NCI-H146 treated with DMSO at 0.1 percent for 48 hours (cell line): Measurements from ENCODE around the gene TACC3.

ENCODE experiments used
- DNase-seq: peaks from one replicate; lab custom pipeline; 2025; ENCODE audit not compliant: unreplicated experiment; lab: John Stamatoyannopoulos, UW

The TACC3 gene

GRCh38 chr4:1758306-1759121 is 37.2 kb downstream of the TACC3 start:
- DNase-seq, result no peak

- no peak for DNase-seq
Measured at GRCh38 chr4:1759170-1759817, 38.0 kb downstream of the TACC3 start.

- DNase-seq, result no peak
Measured at GRCh38 chr4:1759818-1760223, 38.5 kb downstream of the TACC3 start.

DNA sequence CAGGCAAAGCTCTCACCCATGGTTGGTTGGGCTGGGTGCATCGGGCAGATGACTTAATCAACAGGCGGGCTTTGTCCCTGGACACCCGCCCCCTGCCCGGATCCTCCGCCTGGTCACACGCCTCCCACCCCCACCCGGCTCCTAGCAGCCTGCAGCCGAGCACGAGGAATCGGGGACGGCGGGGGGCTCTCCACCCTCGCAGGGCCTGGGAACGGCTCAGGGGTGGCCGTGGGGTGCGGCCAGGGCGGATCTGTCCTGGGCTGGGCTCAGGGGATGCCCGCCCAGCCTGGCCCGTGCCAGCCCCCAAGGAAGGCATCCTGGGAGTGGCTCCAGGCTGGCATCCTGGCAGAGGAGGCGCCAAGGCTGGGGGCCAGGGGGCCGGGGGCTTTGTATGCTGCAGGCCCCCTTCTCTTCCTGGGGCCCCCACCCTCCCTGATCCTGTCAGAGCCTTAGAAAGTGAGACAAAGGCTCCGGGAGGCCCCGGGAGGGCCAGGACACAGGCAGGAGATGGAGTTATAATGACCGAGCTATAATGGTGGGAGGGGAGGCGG is 39.3 kb downstream of the TACC3 start:
- no peak for DNase-seq

GRCh38 chr4:1761130-1761689 is 39.9 kb downstream of the TACC3 start:
- no peak for DNase-seq

GRCh38 chr4:1762264-1763010 is 41.1 kb downstream of the TACC3 start:
- no peak for DNase-seq

DNA sequence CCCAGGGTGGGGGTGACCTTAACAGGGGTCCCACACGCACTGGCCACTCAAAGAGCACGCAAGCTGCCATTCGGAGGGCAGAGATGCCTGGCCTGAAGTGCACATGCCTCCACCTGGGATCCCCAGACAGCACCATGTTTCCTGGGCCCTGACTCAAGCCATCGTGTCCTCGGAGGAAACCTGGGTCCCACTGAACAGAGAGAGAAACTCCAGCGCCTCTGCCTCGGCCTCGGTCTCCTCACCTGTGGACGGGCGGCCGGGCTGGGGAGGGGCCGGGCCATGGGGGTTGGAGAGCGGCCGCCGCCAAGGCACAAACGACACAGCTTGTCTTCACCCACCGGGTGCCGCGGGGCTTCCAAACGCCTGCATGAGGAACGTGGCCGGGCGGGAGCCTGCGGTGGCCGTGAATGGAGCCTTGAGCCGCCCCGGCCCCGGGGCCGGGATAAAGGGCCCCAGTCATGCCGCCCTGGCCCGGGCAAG is 41.8 kb downstream of the TACC3 start:
- DNase-seq, result no peak

GRCh38 chr4:1763550-1764080 is 42.3 kb downstream of the TACC3 start:
- DNase-seq, result no peak

GRCh38 chr4:1764670-1765069 is 43.3 kb downstream of the TACC3 start:
- DNase-seq, result no peak

GRCh38 chr4:1765409-1766072 is 44.2 kb downstream of the TACC3 start:
- no peak for DNase-seq

DNA sequence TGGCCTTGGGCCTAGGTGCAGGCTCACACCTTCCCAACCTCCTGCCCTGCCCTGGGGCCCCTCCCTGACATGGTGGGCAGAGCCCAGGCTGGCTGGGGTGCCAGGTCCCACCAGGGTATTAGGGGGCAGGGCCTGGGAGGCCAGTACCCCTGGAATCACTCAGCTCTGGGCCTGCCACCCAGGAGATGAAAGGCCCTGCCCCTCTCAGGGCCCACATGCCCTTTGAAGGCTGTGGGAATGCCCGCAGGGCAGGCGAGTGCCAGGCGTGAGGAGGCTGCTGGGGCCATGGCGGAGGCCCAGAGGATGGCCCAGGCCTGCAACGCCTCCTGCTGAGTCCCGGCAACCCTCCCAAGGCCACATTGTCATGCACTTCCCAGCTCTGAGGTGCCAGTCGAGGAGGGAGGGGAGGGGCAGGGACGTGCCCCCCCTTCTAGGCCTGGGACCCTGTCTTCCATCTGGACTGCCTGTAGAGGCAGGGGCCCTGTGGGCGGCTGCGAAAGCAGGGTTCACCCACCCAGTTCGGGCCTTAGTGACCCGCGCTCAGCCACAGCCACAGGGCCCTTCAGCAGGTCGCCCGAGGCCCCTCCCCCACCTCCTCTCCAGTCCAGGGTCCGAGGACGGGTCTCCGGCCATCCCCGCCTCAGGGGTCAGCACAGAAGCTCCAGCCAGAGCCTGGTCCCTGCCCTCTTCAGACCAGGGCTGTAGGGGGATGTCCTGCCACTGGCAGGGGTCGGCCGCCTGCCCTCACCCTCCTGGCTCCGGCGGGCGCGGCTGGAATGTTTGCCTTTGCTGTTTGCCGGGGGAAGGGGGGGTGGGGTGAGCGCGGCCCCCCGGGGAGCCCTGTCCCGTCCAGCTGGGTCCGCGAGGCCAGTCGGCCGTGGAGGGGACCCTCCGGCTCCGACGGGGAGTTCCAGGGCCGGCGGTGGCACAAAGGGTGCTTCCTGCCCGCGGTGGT is 45.1 kb downstream of the TACC3 start:
- DNase-seq, result no peak

DNA sequence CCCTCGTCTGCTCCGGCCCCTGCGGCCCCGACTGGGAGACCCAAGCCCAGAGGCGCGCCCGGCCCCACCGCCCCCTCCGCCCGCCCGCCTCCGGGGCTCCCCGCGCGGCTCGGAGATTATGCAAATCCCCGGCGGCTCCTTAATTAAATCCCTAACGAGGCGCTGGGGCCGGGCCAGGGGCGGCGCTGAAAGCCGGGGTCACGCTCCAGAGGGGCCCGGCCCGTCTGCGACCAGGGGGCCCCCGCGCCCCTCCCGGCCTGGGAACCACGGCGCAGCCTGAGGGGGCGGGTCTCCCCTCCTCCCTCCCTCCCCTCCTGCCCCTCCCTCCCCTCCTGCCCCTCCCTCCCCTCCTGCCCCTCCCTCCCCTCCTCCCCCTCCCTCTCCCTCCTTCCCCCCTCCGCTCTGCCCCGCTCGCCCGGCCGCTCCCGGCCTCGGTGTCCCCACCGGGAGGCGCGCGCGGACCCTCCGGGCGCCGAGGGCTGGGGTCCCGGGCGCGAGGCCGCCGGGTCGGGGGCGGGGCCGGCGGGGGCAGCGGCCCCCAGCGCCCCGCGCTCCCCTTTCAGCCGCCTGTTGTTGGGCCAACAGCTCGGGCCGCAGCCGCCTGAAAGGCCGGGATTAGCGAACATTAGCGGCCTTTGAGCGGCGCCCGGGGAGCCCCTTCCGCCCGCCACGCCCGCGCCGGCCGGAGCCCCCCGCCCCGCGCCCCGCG is 45.9 kb downstream of the TACC3 start:
- no peak for DNase-seq

DNA sequence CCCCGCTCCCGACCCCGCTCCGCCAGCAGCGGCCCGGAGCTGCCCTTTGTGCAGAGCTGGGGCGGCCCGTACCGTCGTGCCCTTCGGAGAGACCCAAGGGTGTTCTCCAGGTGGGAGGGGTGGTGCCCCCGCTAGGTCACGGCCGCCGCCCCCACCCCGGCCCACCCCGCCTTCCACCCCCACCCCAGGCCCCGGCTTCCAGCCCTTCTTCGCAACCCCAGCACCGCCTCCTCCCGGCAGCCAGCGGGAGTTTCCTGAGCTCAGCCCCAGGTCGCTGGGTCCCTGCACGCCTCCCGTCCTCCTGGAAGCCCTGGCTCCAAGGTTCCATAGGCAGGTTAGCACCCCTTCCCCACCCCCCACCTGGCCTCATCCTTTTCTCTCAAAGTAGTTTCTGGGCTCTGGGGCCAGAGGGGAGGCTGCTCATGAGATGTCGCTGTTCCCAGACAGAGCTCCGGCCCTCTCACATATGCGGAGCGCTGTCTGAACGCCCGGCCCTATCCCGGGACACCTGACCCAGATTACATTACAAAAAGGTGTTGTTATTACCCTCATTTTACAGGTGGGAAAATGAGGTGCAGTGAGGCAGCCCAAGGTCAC is 46.5 kb downstream of the TACC3 start:
- no peak for DNase-seq

- DNase-seq, result no peak
Measured at GRCh38 chr4:1768367-1769034, 47.2 kb downstream of the TACC3 start.

DNA sequence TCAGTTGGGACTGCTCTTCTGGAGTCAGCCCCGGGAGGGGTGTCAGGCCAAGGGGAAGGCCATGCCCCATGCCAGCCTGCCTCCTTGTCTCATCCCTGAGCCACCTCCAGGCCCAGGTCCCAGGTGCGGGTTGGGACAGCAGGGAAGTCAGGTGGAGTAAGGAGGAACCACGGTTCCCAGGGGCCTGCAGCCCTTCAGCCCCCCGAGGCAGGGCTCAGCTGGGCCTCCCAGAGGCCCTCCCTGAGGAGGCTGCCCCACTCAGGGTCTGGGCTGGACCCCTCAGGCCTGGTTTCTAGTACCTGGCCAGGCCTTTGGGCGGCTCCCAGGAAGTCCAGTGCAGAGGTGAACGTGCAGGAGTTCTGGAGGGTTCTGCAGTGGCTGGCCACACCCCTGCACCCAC is 48.4 kb downstream of the TACC3 start:
- DNase-seq, result no peak

DNA sequence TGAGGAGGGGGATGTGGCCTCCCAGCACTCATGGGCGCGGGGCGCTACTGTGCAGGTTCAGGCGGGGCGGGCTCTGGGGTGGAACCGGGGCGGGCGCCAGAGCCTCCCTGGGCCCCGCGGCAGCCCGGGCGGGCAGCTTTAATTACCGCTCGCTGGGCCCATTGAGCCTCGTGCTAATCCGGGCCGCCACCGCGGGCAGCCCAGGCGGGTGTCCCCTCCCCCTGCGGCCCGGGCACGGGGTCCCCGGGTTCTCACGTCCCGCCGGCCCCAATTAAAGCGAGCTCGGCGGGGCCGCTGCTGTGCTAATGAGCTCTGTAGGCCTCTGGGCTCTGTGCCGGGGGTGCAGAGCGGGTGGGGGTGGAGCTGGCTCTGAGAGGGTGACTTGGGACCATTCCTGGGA is 48.9 kb downstream of the TACC3 start:
- no peak for DNase-seq

GRCh38 chr4:1770791-1771231 is 49.5 kb downstream of the TACC3 start:
- no peak for DNase-seq
